Fibroblast of skin of scalp (primary cell): ENCODE results near the gene TMEM38A.
"Not testable (repeated sequence)": the region's sequence is repeated elsewhere in the genome, so short reads cannot be mapped to it uniquely, and the experiment has no call there.

Experiments used
- DNase-seq: peaks from one replicate; pipeline ENCODE4 v3.0.0-alpha.2; 2013

The TMEM38A gene

DNA sequence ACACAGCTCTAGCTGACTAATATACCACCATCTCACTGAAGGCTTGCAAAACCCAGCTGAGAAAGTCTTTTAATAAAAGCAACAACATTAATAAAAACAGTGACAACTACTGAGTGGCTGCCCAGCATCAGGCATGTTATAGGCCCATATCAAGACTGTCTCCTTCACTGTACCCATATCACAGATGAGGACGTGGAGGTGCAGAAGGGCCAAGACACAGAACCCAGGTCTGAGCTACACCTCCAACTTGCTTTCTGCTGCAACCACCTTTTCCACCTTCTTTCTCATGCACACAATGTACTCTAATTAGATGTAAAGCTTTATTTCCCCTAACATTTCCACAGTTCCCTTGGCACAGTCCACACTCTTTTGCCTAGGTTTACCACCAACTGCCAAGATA, 22.3 kb upstream of the TMEM38A start:
- no peak for DNase-seq

DNA sequence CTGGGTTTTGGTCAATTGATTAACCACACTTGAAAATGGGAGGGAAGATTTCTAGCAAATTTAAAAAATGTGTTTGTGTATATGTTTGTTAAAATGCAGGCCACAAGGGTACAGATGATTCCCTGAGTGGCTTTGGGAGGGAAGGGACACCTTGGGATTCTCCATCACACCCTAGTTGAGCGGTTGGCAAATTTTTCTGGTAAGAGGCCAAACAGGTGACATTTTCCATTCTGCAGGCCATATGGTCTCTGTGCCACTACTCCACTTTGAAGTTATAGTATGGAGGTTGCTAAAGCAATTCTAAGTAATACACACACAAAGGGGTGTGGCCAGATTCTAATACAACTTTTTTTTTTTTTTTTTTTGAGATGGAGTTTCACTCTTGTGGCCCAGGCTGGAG, 20.0 kb upstream of the TMEM38A start:
- DNase-seq: no peak

DNA sequence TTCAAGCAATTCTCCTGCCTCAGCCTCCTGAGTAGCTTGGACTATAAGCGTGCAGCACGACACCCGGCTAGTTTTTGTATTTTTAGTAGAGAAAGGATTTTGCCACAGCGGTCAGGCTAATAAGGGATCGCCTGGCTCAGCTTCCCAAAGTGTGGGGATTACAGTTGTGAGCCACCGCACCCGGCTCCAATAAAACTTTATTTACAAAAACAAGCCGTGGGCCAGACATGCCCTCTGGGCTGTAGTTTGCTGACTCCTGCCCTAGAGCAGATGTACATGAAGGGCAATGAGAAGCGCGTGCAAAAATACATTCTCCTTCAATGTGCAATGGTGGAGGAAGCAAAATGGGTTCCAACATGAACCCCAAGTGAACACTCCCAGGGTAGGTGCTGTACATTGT, 19.2 kb upstream of the TMEM38A start:
- no peak for DNase-seq

GRCh38 chr19:16645140-16645539, 15.8 kb upstream of the TMEM38A start:
- no peak for DNase-seq

GRCh38 chr19:16649734-16650133, 11.2 kb upstream of the TMEM38A start:
- DNase-seq: no peak

GRCh38 chr19:16650821-16651220, 10.1 kb upstream of the TMEM38A start:
- DNase-seq: no peak

DNA sequence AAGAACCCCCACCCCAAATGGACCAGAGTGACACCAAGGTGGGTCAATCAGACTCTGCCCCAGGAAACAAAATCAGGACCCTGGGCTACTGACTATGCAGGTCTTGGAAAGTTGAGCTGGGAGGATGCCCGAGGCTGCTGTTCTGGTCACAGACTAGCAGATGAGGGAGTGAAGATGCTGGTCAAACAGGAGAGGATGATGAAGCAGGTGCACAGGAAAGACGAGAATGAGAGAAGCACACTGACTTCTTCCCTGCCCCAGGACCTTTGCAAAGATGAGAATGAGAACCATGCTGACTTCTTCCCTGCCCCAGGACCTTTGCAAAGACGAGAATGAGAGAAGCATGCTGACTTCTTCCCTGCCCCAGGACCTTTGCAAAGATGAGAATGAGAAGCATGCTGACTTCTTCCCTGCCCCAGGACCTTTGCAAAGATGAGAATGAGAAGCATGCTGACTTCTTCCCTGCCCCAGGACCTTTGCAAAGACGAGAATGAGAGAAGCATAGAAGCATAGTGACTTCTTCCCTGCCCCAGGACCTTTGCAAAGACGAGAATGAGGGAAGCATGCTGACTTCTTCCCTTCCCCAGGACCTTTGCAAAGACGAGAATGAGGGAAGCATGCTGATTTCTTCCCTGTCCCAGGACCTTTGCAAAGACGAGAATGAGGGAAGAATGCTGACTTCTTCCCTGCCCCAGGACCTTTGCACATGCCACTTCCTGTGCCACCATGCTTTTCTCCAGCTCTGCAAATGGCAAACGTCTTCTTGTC, 9.3 kb upstream of the TMEM38A start:
- not testable (repeated sequence) for DNase-seq

DNA sequence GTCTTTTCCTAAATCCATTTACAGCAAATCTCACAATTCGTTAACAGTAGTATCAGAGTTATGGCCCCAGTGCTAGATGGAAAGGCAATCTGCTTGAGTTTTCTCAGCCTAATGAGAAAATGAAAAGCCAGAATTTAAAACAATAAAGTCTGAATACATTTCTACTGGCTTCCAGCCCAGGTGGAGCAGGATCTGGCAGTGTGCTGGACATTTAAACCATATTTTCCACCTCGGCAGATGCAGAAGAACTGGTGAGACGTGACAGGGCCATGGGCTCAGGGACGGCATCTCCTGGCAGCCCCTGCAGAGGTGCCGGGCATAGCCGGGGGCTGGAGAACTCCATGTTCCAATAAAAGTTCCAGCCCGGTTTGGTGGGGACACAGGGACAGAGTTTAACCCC, 8.1 kb upstream of the TMEM38A start:
- no peak for DNase-seq

DNA sequence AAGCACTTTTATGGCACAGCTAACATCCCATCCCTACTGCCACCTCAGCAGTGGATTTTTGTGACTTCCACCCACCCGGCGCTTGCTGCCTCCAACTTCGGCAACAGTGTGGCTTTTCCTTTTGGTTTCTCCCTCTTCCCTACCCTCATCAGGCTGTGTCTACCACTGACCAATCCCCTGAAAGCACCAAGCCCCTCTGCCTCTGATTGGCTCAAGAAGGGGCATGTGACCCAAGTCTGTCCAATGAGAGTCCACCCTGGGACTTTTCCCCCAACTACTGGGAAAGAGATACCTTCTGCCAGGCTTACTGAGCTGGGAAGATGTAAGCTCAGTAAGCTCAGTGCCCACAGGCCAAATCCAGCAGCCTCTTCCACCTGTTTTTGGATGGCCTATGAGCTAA, 6.8 kb upstream of the TMEM38A start:
- DNase-seq: no peak

- no peak for DNase-seq
Observed at GRCh38 chr19:16654627-16655026, 6.3 kb upstream of the TMEM38A start.

DNA sequence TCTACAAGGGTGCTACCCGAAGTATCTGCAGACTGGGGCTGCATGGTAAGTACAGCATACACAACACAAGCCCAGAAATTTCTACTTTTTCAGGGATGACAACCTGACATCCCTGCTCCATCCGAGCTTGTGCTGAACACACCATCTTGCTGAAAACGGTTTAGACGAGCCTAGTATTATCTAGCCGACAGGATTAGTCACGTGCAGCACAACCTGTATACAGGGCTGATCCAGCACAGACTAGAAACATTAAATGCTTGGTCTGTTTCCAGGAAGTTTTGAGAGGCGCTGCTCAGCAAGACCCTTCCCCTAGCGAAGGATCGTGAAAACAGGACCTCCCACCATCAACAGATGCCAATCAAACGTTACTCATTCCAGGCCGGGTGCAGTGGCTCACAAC, 5.2 kb upstream of the TMEM38A start:
- no peak for DNase-seq

GRCh38 chr19:16657384-16657783, 3.6 kb upstream of the TMEM38A start:
- no peak for DNase-seq

GRCh38 chr19:16659464-16659831, 1.5 kb upstream of the TMEM38A start:
- no peak for DNase-seq

GRCh38 chr19:16659832-16660708, 869 bp upstream of the TMEM38A start, which contains the start of gene SMIM7:
SMIM7 (minus strand) TSS chr19:16660144; CDS start chr19:16660110, 34 bp downstream.
- DNase-seq: peak; percentile 99

DNA sequence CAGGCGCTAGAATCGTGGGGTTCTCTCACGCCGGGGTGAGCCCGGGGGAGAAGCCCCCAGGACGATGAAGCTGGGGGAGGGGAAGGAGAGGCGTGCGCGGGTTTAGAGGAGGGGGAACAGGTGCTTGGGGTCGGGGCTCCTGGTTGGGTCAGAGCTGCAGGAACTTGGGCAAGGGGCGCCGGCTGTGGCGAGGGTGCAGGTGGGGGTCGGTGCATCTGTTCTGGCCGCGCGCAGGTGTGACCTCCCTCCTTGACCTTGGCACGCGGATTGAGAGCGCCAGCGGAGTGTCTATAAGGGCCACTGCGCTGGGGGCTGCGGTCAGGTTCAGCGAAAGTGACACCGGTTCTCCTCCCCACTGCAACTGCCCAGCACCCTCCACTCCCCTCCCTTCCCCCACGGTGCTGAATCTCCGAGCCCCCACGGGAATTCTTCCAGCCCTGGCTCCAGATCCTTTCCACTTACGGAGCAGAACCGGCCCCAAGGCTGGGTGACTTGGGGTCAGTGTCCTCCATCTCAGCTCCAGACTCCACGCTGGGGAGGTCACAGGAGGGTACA, 618 bp downstream of the TMEM38A start:
- no peak for DNase-seq

GRCh38 chr19:16668176-16668575, 7.2 kb downstream of the TMEM38A start:
- DNase-seq: no peak

- not testable (repeated sequence) for DNase-seq
Observed at GRCh38 chr19:16668702-16669101, 7.8 kb downstream of the TMEM38A start.

- DNase-seq: no peak
Observed at GRCh38 chr19:16670291-16670690, 9.4 kb downstream of the TMEM38A start.

DNA sequence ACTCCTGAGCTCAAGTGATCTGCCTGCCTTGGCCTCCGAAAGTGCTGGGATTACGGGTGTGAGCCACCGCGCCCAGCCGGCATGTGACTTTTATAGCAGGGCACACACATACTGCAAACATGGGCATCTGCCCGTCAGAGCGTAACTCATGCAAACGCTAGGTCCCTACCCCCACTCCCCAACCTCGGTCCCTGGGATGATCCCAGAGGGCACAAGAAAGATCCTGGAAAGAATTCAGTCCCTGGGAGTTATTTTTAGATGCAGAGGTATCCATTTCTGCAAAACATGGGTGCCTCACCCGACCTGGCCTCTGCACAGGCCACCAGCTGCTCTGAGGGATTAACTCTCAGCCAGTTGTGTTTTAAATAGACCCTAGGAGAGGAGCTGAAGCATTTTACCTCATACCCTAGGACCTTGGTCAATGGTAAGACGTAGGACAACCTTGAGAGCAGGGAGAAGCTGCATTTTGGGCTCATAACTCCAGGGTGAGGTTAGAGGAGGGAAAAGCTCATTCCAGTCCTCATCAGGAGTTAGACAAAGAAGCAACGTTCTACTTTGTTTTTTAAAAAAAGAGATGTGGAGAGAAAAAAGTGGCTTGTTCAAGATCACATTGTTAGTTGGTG, 10.8 kb downstream of the TMEM38A start:
- DNase-seq: no peak

GRCh38 chr19:16673231-16673630, 12.3 kb downstream of the TMEM38A start:
- DNase-seq: no peak

- not testable (repeated sequence) for DNase-seq
Observed at GRCh38 chr19:16673839-16674238, 12.9 kb downstream of the TMEM38A start.

- DNase-seq: no peak
Observed at GRCh38 chr19:16676101-16676798, 15.3 kb downstream of the TMEM38A start.
